Liver (tissue), 3 donors: Measurements from ENCODE around the gene CRMP1.

ENCODE experiments used
- CTCF ChIP-seq: fragments of 150-350 bp; IDR thresholded peaks from 2 replicates; pipeline ENCODE4 v1.5.1; 2017; ENCODE audit warnings: improper control_type of control experiment, low read depth, low read length; ENCODE audit not compliant: missing input control
- GABPA ChIP-seq, 2 donors: IDR thresholded peaks in 1 of 2; conservative IDR thresholded peaks in 1 of 2; 2 replicates each; pipeline ENCODE4 v1.6.1; 2016; ENCODE audit warnings: antibody characterized with exemption in 2 of 2, mild to moderate bottlenecking in 1 of 2, moderate library complexity in 1 of 2
- MAX ChIP-seq: IDR thresholded peaks from 2 replicates; pipeline ENCODE4 v1.6.1; 2016; ENCODE audit warnings: antibody characterized with exemption
- REST ChIP-seq: IDR thresholded peaks from 2 replicates; pipeline ENCODE4 v1.6.1; 2016; ENCODE audit warnings: antibody characterized with exemption, mild to moderate bottlenecking
- RXRA ChIP-seq, 2 donors: IDR thresholded peaks; 2 replicates each; pipeline ENCODE4 v1.6.1; 2017 to 2018; ENCODE audit warnings: antibody characterized with exemption in 2 of 2, mild to moderate bottlenecking in 1 of 2
- SP1 ChIP-seq: IDR thresholded peaks from 2 replicates; pipeline ENCODE4 v1.6.1; 2018; ENCODE audit warnings: antibody characterized with exemption, mild to moderate bottlenecking
- donor health status: healthy.
- donor health status: healthy.

- TF ChIP-seq REST (no peak), CTCF (no peak), SP1 (no peak), GABPA (IDR thresholded peaks at IDR 0.05 in 1 of 2, conservative IDR thresholded peaks at IDR 0.05 in 1 of 2) (no peak), RXRA (IDR thresholded peaks at IDR 0.05) (no peak), MAX (no peak)
These were observed 41.3 kb upstream of the CRMP1 start for GRCh38 chr4:5933996-5934831.
